Measurements from ENCODE around the gene TOMM34.

- TF ChIP-seq CTCF (IDR thresholded peaks at IDR 0.05; ENCODE audit: poor library complexity, severe bottlenecking) (no peak), EP300 (conservative IDR thresholded peaks at IDR 0.05; ENCODE audit: poor library complexity, severe bottlenecking) (peak; percentile 72), POLR2AphosphoS5 (IDR thresholded peaks at IDR 0.05) (peak; percentile 36), EZH2 (IDR thresholded peaks at IDR 0.05; ENCODE audit: borderline replicate concordance, insufficient read depth, low read length, poor library complexity, severe bottlenecking) (no peak), TAF1 (IDR thresholded peaks at IDR 0.05; ENCODE audit: low read depth) (no peak), RAD21 (conservative IDR thresholded peaks at IDR 0.05) (no peak), REST (IDR thresholded peaks at IDR 0.05; ENCODE audit: borderline replicate concordance) (no peak), SMC3 (conservative IDR thresholded peaks at IDR 0.05; ENCODE audit: poor library complexity) (no peak)
Observed at GRCh38 chr20:44963325-44964215, 3.4 kb upstream of the TOMM34 start.
